GM18511 (cell line): ENCODE measurements around the gene C10orf71.

ENCODE experiments used
- ATAC-seq: cut with Tn5 transposase; IDR thresholded peaks from one replicate; pipeline ENCODE4 v1.9.1; 2021; ENCODE audit warnings: mild to moderate bottlenecking, moderate library complexity; ENCODE audit not compliant: unreplicated experiment

The C10orf71 gene

GRCh38 chr10:49273626-49274025 is 25.3 kb upstream of the C10orf71 start:
- no peak for ATAC-seq

DNA sequence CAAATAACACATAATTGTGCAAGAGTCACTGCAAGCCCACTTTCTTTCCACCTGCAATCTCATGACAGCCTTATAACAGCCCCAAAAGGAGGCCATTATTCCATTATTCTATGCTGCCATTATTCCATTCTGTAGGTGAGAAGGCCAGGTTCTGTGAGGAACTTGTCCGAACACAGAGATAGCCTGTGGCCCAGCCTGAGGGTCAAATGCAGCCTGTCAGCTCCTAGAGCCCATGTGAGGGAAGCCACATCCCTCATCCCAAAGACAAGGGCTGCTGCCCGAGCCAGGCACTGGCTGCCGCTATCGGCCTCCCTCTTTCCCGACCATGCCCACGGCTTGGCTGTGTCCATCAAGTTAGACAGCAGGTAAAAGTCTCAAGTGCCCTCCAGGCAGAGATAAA is 24.1 kb upstream of the C10orf71 start:
- ATAC-seq = no peak

DNA sequence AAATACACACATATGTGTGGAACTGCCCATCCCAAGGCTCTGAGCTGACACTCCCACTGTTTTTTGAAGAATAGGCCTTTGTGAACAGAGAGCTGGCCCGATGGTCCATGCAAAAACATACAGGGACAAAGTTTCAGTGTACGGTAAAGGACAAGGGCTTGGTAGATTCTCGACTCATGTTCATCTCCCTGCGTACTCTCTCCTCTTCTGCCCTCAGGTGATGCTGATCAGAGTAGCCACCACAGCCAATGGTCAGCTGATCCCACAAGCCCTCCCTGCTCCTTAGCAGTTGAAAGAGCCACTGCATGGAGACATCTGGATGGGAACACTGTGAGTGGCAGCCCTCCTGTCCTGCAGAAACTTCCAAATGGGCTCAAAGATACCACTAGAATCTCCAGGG is 23.1 kb upstream of the C10orf71 start:
- ATAC-seq = no peak

- ATAC-seq = no peak
These were observed 22.4 kb upstream of the C10orf71 start for GRCh38 chr10:49276596-49276995.

- no peak for ATAC-seq
These were observed 21.0 kb upstream of the C10orf71 start for GRCh38 chr10:49277973-49278372.

DNA sequence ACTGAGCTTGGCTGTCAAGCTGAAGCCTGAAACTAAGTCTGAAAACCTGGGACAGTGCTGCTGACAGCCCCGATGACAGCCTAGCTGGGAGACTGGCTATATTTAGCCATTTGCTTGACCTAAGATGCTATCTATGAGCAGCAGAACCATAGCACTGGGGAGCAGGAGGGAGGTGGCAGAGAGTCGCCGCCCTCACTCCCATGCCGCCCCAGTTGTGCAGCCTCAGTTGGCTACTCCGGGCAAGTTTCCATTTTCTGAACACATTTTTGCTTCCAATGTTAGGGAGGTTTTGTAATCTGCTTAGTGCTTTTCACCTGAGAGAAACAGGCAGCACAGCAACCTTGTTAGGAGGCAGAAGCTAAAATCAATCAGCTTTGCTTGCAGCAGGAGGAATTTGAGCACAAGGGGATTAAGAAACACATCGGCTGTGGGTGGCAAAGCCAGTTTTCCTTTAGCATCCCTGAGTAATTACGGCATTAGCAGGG is 20.4 kb upstream of the C10orf71 start:
- ATAC-seq = no peak

DNA sequence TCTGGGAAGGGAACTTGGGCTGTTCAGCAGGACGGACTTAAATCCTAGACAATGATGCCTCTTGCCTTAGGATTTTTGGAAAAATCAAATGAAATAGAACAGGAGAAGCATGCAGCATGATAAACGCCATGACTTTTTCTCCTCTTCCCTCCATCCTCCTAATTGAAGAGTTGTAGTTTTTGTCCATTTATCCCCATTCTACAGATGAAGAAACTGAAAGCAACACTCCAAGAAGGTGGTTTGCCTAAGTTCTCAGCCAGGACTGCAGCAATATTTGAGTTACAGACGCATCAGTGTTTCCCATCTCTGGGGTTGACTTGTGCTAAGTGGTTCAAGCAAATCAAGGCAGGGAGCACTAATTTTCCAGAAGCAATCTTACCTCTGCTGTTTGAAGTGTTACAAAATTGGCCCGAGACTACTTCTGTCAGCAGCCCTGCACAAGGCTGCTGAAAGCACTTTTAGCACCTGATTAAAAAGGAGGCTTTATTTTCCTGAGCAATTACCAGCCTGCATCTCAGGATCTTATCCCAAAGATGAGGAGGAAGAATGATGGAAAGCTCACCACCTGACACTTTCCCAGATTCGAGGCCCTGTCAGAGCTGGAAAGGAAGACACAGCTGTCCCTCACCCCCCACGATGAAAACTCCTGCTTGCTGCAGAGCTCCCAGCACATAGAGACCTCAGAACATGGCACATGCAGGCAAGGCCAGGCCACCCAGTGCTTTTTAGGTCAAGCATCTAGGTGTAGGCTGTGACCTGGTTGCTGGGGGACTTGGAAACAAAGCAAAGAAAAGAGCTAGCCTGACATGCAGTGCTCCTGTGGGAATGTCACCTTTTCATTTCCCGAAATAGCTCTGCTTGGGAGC is 19.7 kb upstream of the C10orf71 start:
- ATAC-seq = no peak

DNA sequence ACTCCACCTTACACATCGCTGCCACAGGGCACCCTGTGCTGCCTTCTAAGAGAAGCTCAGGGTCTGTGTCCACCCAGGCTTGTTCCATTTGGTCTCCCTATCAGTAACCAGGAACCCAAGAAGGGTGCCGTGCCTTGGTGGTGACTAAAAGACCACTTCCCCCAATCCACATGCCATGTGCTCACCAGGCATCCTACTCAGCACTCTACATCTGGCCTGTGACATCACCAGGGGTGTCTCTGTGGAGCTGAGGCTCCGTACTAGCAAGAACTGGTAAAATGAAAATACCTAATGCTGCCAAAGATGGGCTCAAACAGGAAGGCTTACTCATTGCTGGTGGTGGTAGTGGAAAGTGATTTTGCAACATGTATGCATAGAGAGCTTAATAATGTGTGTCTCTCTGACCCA is 19.0 kb upstream of the C10orf71 start:
- ATAC-seq = no peak

DNA sequence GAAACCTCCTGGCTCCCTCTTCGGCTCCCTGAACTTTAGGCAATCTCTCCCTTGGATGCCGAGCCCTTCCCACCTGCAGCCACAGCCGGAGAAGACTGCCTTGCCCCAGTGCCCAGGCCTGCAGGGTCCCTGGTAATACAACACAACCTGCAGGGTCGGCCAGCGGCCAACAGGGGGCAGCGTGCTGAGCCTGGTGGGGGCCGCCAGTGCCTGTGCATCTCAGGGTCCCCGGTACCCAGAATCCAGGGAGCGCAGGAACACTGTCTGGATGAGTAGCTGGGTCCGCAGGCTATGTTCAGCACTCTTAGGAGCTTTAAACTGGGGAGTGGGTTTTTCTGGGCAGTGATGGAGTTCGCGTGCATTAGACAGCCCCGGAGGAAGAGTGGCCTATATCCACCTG is 17.5 kb upstream of the C10orf71 start:
- no peak for ATAC-seq

DNA sequence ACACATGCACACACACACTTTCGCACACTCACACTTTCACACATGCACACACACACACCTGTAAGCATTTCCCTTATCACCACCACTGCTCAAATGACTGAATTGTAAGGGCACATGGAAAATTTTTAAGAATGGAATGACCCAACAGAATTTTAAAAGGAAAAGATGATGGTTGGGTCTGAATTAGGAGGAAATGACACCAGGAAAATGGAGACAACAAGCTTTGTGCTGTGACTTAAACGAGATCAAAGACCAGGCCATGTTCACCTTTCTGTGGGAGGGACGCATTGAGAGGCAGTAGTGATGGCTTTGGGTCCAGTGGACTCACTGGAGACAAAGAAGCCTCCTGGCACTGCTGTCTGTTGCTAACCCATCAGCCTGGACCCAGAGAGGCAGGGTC is 16.7 kb upstream of the C10orf71 start:
- ATAC-seq = no peak

DNA sequence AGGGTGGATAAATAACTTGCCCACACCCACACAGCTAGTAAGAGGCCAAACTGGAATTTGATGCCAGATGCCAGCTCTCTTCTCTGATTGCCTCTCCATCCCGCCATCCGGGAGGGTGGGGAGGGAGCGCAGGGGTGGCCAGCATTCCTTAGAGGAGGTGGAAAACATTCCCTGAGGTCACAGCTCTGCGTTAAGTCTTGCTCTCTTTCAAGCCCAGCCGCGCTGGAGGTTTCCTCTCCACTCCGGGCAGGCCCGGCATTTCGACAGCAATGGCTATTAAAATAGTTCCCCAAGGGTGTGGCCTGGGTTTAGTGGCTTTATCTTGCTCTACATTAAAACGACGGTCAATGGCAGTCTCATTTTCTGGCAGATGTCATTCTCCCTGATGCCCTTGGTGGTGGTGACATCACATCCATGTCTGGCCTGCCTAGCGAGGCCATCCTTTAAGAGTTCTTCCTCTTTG is 16.1 kb upstream of the C10orf71 start:
- no peak for ATAC-seq

DNA sequence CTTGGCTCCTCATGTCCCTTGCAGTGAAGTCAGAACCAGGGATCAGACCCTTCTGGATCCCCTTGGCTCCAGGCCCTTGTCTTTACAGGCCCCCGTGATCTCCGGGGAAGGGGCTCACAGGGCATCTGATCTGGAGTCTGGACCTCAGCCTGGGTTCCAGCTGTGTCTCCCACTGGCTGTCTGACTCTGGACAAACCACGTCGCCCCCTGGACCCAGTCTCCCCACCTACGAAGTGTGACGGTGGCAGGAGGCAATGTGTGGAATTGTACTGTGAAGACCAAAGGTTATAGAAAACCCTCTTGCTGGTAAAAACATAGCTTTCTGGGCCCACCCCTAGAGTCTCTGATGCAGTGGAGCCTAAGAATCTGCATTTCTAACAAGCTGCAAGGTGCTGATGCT is 15.5 kb upstream of the C10orf71 start:
- no peak for ATAC-seq

GRCh38 chr10:49284356-49284755 is 14.6 kb upstream of the C10orf71 start:
- no peak for ATAC-seq

DNA sequence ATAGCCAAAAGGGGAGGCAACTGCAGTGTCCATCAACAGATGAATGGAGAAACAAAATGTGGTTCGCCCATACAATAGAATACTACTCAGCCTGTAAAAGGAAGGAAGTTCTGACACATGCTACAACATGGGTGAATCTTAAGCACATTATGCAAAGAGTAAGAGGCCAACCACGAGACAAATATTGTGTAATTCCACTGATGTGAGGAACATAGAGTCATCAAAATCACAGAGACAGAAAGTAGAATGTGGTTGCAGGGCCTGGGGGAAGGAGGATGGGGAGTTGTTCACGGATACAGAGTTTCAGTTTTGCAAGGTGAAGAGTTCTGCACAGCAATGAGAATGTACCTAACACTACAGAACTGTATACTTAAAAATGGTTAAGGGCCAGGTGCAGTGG is 13.7 kb upstream of the C10orf71 start:
- ATAC-seq = no peak

DNA sequence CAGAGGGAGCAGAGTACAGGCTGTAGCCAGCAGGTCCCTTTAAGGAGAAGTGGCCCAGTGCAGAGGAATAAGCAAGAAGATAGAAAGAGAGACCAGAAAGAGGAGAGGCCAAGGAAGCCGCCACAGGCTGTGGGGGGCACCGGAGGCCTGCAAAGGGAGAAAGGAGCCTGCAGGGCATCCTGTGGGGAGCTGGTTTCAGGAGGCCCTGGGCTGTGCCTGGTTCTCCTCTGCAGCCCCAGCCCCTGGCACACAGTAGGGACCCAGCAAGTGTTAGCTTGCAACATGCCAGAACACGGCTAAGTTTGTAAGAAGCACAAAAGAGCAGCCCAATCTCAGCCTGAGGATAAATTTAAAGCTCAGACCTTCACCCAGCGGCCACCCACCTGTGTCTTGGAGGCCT is 12.3 kb upstream of the C10orf71 start:
- ATAC-seq = no peak

DNA sequence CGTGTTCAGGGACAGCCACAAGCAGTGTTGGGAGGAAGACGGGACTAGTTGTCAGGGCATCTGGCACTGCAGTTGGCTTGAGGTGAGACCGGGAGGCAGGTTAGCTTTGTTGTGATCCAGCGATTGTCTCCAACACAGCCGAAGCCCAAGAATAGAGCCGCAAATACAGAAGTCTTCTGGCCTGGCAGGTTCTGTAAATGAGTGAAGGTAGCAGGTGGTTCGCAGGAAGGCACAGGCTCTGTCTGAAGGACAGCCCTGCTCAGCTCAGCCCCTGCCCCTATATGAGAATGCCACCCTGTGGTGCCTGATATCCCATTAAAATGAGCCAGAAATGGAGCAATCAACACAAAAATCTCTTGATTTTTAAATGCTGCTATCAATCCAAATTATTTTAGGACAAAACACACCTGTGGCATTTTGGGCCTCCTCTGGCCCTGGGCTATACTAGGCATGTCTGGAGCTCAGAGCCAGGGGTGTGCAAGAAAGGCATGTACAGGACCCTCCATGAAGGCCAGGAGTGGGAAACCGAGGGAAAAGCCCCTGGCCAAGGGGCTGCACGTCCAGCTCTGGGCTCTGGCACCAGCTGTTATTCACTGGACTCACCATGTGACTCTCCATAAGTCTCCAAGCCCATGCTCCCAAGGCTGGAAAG is 11.2 kb upstream of the C10orf71 start:
- ATAC-seq = no peak

GRCh38 chr10:49288341-49289065 is 10.5 kb upstream of the C10orf71 start:
- no peak for ATAC-seq

GRCh38 chr10:49289480-49289879 is 9.5 kb upstream of the C10orf71 start:
- ATAC-seq = no peak

DNA sequence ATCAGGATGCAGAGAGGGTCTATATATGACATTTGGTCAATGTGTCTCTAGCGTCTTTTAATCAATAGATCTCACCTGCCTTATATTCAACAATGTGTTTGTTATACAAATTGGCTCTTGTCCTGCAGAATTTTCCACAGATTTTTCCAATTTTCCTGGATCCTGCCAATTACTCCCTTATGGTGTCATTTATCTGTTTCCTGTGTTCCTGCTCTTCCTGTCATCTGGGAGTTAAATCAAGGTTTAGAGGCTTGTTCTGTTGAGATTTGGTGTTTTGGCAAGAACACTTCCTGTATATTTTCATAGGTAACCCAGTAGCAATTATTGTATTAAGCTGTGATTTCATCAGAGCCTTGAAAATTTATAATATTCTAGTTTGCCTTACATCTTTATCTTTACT is 8.8 kb upstream of the C10orf71 start:
- no peak for ATAC-seq

- no peak for ATAC-seq
These were observed 8.4 kb upstream of the C10orf71 start for GRCh38 chr10:49290607-49291006.

GRCh38 chr10:49292565-49293207 is 6.3 kb upstream of the C10orf71 start:
- ATAC-seq = no peak
